ENCODE data around the gene ATL3. TPM values are rescaled to one million over a fixed set of nuclear protein-coding genes. Genes with fewer than 3 reads are reported as not detected.

The ATL3 gene, protein sequence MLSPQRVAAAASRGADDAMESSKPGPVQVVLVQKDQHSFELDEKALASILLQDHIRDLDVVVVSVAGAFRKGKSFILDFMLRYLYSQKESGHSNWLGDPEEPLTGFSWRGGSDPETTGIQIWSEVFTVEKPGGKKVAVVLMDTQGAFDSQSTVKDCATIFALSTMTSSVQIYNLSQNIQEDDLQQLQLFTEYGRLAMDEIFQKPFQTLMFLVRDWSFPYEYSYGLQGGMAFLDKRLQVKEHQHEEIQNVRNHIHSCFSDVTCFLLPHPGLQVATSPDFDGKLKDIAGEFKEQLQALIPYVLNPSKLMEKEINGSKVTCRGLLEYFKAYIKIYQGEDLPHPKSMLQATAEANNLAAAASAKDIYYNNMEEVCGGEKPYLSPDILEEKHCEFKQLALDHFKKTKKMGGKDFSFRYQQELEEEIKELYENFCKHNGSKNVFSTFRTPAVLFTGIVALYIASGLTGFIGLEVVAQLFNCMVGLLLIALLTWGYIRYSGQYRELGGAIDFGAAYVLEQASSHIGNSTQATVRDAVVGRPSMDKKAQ
- 1.7 TPM for polyA plus RNA-seq (2012; ENCODE audit: insufficient read depth, insufficient read length, low read depth)

GRCh38 chr11:63671322-63672155 lies at the start of gene ATL3:
TSS of gene ATL3 (minus strand) at chr11:63671376. CDS start at chr11:63671335, 41 bp downstream.
- Histone ChIP-seq H3K4me3 (ENCODE audit: low read depth, low read length) (peak within 1 kb of the TSS; percentile 45), H3K27me3 (no peaks in the 10 kb centered on the region), H3K9me3 (no peaks in the 10 kb centered on the region), H3K36me3 (no peaks in the 10 kb centered on the region), H3K4me1 (no peaks in the 10 kb centered on the region)
- TF ChIP-seq CTCF (IDR thresholded peaks at IDR 0.05; ENCODE audit: low read depth, low read length): no peak
- peak; percentile 91 for DNase-seq

DNA sequence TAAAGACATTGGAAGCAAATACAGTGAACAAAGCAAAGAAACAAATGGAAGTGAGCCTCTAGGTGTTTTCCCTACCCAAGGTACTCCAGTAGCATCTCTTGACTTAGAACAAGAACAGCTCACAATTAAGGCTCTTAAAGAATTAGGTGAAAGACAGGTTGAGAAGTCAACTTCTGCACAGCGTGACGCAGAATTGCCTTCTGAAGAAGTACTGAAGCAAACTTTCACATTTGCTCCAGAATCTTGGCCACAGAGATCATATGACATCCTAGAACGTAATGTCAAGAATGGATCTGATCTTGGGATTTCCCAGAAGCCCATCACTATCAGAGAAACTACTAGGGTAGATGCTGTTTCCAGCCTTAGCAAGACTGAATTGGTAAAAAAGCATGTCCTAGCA lies 49.4 kb upstream of the ATL3 start:
- no peaks in the 10 kb centered on the region; the same call in 1 of the 2 replicates for H3K36me3 ChIP-seq
- H3K4me3 ChIP-seq (ENCODE audit: low read depth, low read length): no peak overlapping the region
- no peaks in the 10 kb centered on the region for H3K27me3 ChIP-seq
- DNase-seq: no peak
- TF ChIP-seq CTCF (IDR thresholded peaks at IDR 0.05; ENCODE audit: low read depth, low read length): no peak
- no peaks in the 10 kb centered on the region for H3K9me3 ChIP-seq
- no peaks in the 10 kb centered on the region for H3K4me1 ChIP-seq

DNA sequence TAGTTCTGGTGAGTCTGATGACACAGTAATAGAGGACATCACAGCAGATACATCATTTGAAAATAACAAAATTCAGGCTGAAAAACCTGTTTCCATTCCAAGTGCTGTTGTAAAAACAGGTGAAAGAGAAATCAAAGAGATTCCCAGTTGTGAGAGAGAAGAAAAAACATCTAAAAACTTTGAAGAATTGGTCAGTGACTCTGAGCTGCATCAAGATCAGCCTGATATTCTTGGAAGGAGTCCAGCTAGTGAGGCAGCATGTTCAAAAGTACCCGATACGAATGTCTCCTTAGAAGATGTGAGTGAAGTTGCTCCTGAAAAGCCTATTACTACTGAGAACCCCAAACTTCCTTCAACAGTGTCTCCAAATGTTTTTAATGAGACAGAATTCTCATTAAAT lies 48.8 kb upstream of the ATL3 start:
- Histone ChIP-seq H3K36me3 (no peaks in the 10 kb centered on the region; the same call in 1 of the 2 replicates), H3K27me3 (no peaks in the 10 kb centered on the region), H3K9me3 (no peaks in the 10 kb centered on the region), H3K4me3 (ENCODE audit: low read depth, low read length) (no peak overlapping the region), H3K4me1 (no peaks in the 10 kb centered on the region)
- DNase-seq: no peak
- TF ChIP-seq CTCF (IDR thresholded peaks at IDR 0.05; ENCODE audit: low read depth, low read length): no peak

DNA sequence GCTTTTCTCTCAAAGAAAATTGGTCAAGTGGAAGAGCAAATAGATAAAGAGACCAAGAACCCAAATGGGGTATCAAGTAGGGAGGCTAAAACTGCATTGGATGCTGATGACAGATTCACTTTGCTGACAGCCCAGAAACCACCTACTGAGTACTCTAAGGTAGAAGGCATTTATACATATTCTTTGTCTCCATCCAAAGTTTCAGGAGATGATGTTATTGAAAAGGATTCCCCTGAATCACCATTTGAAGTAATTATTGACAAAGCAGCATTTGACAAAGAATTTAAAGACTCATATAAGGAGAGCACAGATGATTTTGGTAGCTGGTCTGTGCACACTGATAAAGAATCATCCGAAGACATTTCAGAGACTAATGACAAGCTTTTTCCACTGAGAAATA lies 47.8 kb upstream of the ATL3 start:
- H3K27me3 ChIP-seq: no peaks in the 10 kb centered on the region
- H3K36me3 ChIP-seq: no peaks in the 10 kb centered on the region; the same call in 1 of the 2 replicates
- no peaks in the 10 kb centered on the region for H3K4me1 ChIP-seq
- DNase-seq: no peak
- no peaks in the 10 kb centered on the region for H3K9me3 ChIP-seq
- TF ChIP-seq CTCF (IDR thresholded peaks at IDR 0.05; ENCODE audit: low read depth, low read length): no peak
- H3K4me3 ChIP-seq (ENCODE audit: low read depth, low read length): no peak overlapping the region

DNA sequence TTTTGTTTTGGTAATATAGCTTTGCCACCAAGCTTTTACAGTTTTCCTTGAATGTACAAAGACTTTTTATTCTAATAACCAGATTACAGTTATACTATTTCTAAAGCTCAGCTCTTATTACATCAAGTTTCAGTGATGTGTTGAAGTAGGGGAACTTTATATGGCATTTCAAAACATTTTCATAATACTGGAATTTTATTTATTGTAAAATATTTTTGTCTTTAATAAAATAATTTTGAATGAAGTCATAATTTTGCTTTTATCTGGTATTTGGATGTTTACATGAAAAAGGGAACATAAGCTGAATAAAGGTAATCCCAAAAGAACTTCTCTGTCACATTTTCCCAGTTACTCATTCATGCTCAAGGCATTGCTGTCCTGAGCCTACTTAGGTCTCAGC lies 44.9 kb upstream of the ATL3 start:
- no peaks in the 10 kb centered on the region for H3K9me3 ChIP-seq
- H3K4me3 ChIP-seq (ENCODE audit: low read depth, low read length): no peak overlapping the region
- no peaks in the 10 kb centered on the region for H3K4me1 ChIP-seq
- H3K36me3 ChIP-seq: no peaks in the 10 kb centered on the region; the same call in 1 of the 2 replicates
- DNase-seq: no peak
- no peaks in the 10 kb centered on the region for H3K27me3 ChIP-seq
- no peak for TF ChIP-seq CTCF (IDR thresholded peaks at IDR 0.05; ENCODE audit: low read depth, low read length)
